Measurements from ENCODE around the gene GPR162.

Gene GPR162

DNA sequence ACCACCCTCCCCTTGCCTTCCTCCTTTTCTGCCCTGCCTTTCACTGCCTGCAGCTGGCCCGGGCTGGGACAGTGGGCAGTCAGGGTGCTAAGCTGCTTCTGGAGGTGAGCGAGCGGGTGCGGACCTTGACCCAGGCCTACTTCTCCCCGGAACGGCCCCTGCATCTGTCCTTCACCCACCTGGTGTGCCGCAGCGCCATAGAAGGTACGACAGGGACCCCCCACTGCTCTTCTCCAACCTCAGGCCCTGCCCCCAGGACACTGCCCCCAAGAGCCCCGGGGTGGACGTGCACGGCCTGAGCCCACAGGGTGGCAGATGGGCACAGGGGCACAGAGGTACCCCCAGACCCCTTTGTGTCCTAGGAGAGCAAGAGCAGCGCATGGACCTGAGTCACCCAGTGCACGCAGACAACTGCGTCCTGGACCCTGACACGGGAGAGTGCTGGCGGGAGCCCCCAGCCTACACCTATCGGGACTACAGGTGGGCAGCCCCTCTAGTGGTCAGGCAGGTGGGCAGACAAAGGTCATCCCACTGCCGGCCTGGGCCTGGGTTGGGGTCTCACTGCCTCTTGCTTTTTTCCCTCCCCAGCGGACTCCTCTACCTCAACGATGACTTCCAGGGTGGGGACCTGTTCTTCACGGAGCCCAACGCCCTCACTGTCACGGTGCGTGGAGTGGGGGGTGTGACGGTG is 15.9 kb downstream of the GPR162 start:
- no peak for DNase-seq

DNA sequence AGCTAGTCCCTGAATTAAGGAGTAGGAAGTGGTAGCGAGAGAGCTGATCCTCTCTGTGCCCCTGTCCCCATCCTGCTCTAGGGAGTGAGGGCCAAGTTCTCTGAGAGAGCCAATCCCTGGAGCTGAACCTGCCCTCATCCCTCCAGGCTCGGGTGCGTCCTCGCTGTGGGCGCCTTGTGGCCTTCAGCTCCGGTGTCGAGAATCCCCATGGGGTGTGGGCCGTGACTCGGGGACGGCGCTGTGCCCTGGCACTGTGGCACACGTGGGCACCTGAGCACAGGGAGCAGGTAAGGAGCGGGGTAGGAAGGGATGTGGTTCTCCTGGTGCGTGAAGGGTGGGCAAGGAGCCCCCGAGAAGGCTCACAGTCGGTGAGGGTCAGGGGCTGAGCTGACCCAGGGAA is 17.2 kb downstream of the GPR162 start:
- DNase-seq = no peak

DNA sequence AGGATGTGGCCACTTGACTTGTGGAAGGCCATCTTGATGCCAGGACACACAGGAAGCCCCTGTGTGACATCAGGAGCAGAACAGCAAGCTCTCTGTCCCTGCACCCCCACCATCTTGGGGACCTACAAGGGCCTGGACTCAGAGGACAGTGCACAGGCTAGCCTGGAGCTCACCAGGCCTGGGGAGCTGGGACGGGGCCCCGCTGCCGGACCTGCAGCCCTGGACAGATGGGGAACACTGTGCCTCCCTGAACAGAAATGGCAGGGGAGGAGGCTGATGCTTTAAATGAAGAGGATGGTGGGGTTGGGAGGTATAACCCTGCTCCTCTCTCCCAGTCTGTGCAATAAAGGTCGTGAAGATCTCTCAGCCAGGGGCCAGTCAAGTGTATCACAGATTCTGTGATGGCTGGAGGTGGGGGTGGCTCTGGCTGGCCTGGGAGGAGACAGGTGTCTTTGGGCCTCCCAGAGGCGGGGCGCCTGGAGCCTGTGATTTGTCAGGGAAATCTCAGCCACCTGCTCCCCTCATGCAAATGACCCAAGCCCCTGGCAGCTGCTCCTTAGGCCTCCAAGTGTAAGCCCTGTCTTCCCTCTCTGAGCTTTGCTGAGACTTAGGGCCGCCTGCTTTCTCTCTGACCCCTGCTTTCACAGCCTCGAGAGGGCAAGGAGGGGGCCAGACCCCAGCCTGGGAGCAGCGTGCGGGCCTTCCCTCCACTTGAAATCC is 18.0 kb downstream of the GPR162 start:
- no peak for DNase-seq

DNA sequence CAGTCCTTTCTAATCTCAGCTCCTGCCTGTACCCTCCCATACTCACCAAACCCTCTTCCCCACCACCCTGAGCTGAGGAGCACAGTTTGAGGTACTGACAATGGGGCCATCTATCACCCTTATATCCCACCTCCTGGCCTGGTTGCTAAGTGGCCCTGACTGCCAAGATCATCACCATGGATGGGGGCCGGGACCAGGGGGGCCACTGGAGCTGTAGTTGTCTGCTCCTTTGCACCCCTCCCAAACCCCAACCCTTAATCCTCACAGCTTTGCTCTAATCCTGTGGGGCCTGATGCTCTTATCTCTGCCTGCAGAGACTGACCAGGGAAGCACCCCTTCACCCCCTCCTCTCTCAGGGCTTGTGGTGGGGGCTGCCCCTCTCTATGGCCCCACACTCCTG is 18.7 kb downstream of the GPR162 start:
- DNase-seq = no peak

DNA sequence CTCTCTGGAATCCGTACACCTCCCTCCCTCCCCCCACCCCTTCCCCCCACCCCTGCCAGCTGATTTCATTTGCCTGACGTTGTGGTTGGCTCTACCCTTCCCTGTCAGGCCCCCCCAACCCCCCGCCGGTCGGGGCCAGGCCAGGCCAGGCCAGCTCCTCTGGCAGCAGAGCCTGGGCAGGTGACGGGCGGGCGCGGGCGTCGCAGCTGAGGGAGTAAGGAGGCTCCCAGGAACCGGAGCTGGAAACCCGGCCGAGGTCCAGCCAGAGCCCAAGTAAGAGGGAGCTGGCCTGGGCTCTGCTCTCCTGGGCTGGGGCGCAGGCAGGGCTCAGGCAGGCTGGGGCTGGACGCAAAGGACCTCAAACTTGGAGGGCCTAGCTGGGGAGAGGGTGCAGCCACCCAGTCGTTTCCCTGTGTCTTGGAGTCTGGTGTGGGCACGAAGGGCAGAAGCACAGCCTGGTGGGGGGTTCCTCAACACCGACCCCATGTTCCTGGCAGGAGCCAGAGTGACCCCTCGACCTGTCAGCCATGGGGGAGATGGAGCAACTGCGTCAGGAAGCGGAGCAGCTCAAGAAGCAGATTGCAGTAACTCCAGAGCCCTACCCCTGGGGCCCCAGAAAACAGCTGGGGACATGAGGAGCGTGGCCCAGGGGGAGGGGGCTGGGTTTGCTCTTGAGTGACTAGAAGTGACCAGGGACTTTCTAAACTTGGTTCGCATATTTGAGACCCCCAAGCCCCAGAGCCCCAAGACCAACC is 19.3 kb downstream of the GPR162 start, which contains the start of gene GNB3:
GNB3 (plus strand) TSS at position 165 of the 755 bp plus-strand sequence; CDS start at position 528, 363 bp downstream.
- no peak for DNase-seq

- no peak for DNase-seq
These were observed 20.5 kb downstream of the GPR162 start for GRCh38 chr12:6842075-6842474.

DNA sequence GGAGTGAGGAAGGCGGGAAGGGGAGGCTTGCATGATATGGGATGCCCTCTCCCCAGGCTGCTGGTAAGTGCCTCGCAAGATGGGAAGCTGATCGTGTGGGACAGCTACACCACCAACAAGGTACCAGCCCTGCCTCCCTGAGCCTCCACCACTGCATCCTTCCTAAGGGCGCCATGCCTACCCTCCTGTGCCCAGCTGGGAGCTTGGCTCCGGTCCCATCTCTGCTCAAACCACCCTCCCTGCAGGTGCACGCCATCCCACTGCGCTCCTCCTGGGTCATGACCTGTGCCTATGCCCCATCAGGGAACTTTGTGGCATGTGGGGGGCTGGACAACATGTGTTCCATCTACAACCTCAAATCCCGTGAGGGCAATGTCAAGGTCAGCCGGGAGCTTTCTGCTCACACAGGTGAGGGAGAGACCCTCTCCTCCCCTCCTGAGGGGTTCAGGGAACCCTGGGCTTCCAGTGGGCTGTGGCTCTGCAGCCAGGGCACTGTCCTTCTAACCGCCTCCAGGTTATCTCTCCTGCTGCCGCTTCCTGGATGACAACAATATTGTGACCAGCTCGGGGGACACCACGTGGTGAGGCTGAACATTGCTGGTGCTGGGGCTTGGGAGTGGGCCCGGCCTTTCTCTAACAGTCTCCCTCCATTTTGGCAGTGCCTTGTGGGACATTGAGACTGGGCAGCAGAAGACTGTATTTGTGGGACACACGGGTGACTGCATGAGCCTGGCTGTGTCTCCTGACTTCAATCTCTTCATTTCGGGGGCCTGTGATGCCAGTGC is 21.7 kb downstream of the GPR162 start:
- no peak for DNase-seq

GRCh38 chr12:6845395-6845794 is 23.8 kb downstream of the GPR162 start:
- DNase-seq = no peak

DNA sequence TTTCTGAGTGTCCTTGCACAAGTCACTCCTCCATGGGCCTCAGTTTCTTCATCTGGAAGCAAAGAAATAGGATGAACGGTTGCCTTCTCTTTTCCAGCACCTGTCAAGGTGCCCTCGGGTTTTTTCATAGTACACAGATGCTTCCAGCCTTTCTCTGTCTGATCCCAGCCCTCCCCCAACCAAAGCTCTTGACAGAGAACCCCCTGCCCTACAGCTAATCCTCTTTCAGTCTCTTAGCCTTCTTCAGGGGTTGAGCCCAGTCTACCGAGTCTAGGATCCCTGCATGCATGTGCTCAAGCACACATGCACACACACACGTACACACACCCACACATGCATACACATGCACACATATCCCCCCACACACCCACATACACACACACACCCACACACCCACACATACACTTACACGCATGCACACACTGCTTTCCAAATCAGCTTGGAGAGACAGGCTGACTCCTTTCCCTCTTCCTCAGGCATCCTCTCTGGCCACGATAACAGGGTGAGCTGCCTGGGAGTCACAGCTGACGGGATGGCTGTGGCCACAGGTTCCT is 24.8 kb downstream of the GPR162 start:
- DNase-seq = no peak

- DNase-seq = no peak
These were observed 26.1 kb downstream of the GPR162 start for GRCh38 chr12:6847676-6848075.

DNA sequence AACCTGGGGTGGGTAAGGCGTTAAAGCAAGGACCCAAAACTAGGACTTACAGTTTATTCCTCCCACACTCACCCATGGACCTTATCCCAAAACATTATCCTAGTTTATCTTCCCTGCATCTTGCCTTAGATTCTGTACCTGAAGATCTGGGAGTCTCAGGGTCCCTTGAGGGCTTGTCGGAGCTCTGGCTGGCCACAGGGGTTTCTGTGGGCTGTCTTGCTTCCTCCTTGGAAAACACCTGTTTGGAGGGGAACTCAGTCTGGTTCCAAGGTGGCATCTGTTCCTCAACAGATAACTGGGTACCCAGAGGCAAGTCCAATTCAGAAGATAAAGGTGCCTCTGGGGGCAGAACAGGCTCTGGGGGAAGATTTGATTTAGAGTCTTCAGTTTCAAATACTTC is 27.8 kb downstream of the GPR162 start:
- no peak for DNase-seq

- no peak for DNase-seq
These were observed 28.4 kb downstream of the GPR162 start for GRCh38 chr12:6849976-6850560.

- no peak for DNase-seq
These were observed 29.2 kb downstream of the GPR162 start for GRCh38 chr12:6850796-6851152.

DNA sequence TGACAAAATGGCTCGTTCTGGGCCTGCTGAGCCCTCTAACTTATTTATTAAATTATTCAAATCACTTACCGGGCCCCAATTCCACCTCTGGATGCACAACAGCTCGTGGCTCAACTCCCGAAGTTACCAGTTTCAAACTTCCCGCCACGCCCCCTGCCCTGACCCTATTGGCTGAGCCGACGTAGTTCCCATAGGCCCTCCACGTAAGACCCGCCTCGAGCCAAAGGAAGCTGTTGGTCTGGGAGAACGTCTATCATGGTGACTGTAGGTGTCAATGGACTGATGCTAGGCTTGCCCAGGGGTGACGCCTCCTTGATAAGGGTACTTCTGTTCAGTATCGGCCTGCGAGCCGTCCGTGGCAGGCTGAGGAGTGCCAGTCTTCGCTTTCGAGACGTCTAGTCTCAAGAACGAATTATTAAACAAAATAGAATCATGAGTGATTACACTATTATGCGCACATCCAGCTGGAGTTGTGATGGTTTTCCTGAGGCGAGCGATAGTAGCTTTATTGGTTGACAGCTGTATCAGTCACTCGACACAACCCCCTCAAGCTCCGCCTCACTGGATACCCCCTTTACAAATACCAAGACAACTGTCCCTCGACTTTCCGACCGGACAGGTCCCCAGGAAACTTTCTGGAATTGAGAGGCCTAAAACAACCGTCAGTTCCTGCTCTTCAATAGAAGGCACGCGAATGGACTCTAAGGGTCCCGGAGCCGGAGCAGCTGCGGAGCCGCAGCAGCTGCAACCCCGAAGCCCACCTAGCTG is 29.7 kb downstream of the GPR162 start, which contains the start of gene CDCA3:
CDCA3 (minus strand) TSS at position 134 of the 768 bp plus-strand sequence. CDS start 334 bp downstream, outside the sequence.
- peak; percentile 96 for DNase-seq

- DNase-seq = peak; percentile 99
These were observed 30.5 kb downstream of the GPR162 start, which contains the start of gene USP5 for GRCh38 chr12:6851921-6852650. Gene USP5, plus strand, starts transcription at chr12:6852150. Its CDS starts 30 bp downstream, at chr12:6852180.

- peak; percentile 71 for DNase-seq
These were observed 31.2 kb downstream of the GPR162 start for GRCh38 chr12:6852651-6853354.

- DNase-seq = no peak
These were observed 32.0 kb downstream of the GPR162 start for GRCh38 chr12:6853626-6854025.

- DNase-seq = no peak
These were observed 32.4 kb downstream of the GPR162 start for GRCh38 chr12:6854036-6854435.

- DNase-seq = no peak
These were observed 33.7 kb downstream of the GPR162 start for GRCh38 chr12:6855322-6855721.

DNA sequence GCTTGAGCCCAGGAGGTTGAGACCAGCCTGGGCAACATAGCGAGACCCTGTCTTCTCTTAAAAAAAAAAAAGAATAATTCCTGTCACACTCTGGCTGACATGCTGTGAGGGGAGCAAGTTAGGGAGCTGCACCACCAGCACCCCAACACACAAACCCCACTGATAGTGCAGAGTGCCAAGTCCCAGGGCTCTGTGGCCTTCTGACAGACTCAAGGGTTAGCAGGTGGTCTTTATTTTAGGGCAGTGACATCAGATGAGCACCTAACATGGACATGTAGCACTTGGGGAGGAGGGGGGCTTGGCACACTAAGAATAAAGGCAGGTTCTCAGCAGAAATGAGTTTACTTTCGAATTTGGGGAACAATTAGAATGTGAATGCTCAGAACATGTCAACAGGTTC is 37.2 kb downstream of the GPR162 start:
- no peak for DNase-seq

All from CD4-positive, alpha-beta T cell treated with Interleukin-10 for 1 hour (primary cell).